ENCODE data around the gene STON1. TPM values are rescaled to one million over a fixed set of nuclear protein-coding genes. Genes with fewer than 3 reads are reported as not detected.
A peak's percentile ranks its signal among the peaks of the same experiment; 100 is the strongest.

STON1 gene
- total and polyA plus RNA-seq, 2 experiments from 2014 or later, result 3.0 to 5.6 TPM

DNA sequence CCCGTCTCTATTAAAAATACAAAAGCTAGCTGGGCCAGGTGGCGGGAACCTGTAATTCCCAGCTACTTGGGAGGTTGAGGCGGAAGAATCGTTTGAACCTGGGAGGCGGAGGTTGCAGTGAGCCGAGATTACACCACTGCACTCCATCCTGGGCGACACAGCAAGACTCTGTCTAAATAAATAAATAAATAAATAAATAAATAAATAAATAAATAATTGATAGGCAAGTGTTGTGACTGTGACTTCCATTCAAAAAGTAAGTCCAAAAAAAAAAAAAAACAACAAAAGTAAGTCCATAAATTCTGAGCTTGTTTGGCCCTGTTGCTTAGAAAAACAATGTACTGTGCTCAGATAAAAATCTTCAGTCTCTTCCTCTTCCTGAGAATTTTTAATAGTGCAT lies 2.2 kb downstream of the STON1 start:
- H3K9me3 ChIP-seq (ENCODE audit: low read depth), result no peaks in the 10 kb centered on the region
- 0 out of 2 replicates have a peak, but pooled peaks cover 4% of the 10 kb centered on the region for H3K79me2 ChIP-seq (ENCODE audit: insufficient read depth)
- 95 to 98% methylated on average over 7 of the region's 7 CpGs for WGBS, 2 experiments (ENCODE audit: low coverage in 1 of 2, low lambda C conversion rate in 2 of 2, missing lambda C conversion rate in 2 of 2)
- TF ChIP-seq EZH2 (IDR thresholded peaks at IDR 0.05; ENCODE audit: insufficient read depth, poor library complexity, severe bottlenecking) (no peak), EZH2phosphoT487 (IDR thresholded peaks at IDR 0.05; ENCODE audit: insufficient read depth, low read depth) (no peak)
- no peak overlapping the region for H2AFZ ChIP-seq
- H3K4me2 ChIP-seq (ENCODE audit: unreplicated experiment), result no peak overlapping the region
- no peak for DNase-seq
- no peak overlapping the region for H3K4me3 ChIP-seq
- no peaks in the 10 kb centered on the region for H3K36me3 ChIP-seq (ENCODE audit: low read depth)
- H3K27ac ChIP-seq, result no peak overlapping the region; the same call in 1 of the 2 replicates
- in situ Hi-C loops (cut with MboI), result no loop called here
- no peaks in the 10 kb centered on the region for H3K9me2 ChIP-seq (ENCODE audit: insufficient read depth)
- no peak overlapping the region for H3K9ac ChIP-seq
- no peaks in the 10 kb centered on the region for H3K27me3 ChIP-seq (replicated peaks; ENCODE audit: insufficient read depth)
- H3F3A ChIP-seq (ENCODE audit: insufficient read depth), result peaks cover 28% of the 10 kb centered on the region
- H4K20me1 ChIP-seq (ENCODE audit: insufficient read depth), result no peaks in the 10 kb centered on the region
- H3K4me1 ChIP-seq (ENCODE audit: insufficient read depth), result peaks cover 6% of the 10 kb centered on the region; the same call in 1 of the 2 replicates

GRCh38 chr2:48532824-48533223 lies 2.9 kb downstream of the STON1 start:
- DNase-seq, result peak; percentile 23
- Histone ChIP-seq H3K4me2 (ENCODE audit: unreplicated experiment) (no peak overlapping the region), H2AFZ (no peak overlapping the region), H3K36me3 (ENCODE audit: low read depth) (no peaks in the 10 kb centered on the region), H3K4me1 (ENCODE audit: insufficient read depth) (peaks cover 6% of the 10 kb centered on the region; the same call in 1 of the 2 replicates), H3K9ac (no peak overlapping the region), H3K27ac (no peak overlapping the region), H3K9me2 (ENCODE audit: insufficient read depth) (no peaks in the 10 kb centered on the region), H4K20me1 (ENCODE audit: insufficient read depth) (no peaks in the 10 kb centered on the region), H3F3A (ENCODE audit: insufficient read depth) (peaks cover 22% of the 10 kb centered on the region), H3K27me3 (replicated peaks; ENCODE audit: insufficient read depth) (no peaks in the 10 kb centered on the region), H3K79me2 (ENCODE audit: insufficient read depth) (0 out of 2 replicates have a peak, but pooled peaks cover 4% of the 10 kb centered on the region), H3K9me3 (ENCODE audit: low read depth) (no peaks in the 10 kb centered on the region), H3K4me3 (no peak overlapping the region)
- no peak for TF ChIP-seq EZH2phosphoT487 (IDR thresholded peaks at IDR 0.05; ENCODE audit: insufficient read depth, low read depth)
- TF ChIP-seq EZH2 (IDR thresholded peaks at IDR 0.05; ENCODE audit: insufficient read depth, poor library complexity, severe bottlenecking), result no peak
- whole genome bisulfite sequencing, 2 experiments (ENCODE audit: low coverage in 1 of 2, low lambda C conversion rate in 2 of 2, missing lambda C conversion rate in 2 of 2), result 94 to 95% methylated on average over 5 of the region's 5 CpGs
- in situ Hi-C loops (cut with MboI), result no loop called here

- Histone ChIP-seq H3K4me2 (ENCODE audit: unreplicated experiment) (no peak overlapping the region), H3K9me2 (ENCODE audit: insufficient read depth) (no peaks in the 10 kb centered on the region), H3K9me3 (ENCODE audit: low read depth) (no peaks in the 10 kb centered on the region), H3F3A (ENCODE audit: insufficient read depth) (peaks cover 10% of the 10 kb centered on the region), H3K9ac (no peak overlapping the region), H3K27ac (no peak overlapping the region), H3K4me3 (no peak overlapping the region), H4K20me1 (ENCODE audit: insufficient read depth) (no peaks in the 10 kb centered on the region), H3K27me3 (replicated peaks; ENCODE audit: insufficient read depth) (no peaks in the 10 kb centered on the region), H3K4me1 (ENCODE audit: insufficient read depth) (peaks cover 6% of the 10 kb centered on the region; the same call in 1 of the 2 replicates), H3K36me3 (ENCODE audit: low read depth) (no peaks in the 10 kb centered on the region), H2AFZ (no peak overlapping the region), H3K79me2 (ENCODE audit: insufficient read depth) (0 out of 2 replicates have a peak, but pooled peaks cover 4% of the 10 kb centered on the region)
- DNase-seq, result no peak
- WGBS, 2 experiments (ENCODE audit: low coverage in 1 of 2, low lambda C conversion rate in 2 of 2, missing lambda C conversion rate in 2 of 2), result 88 to 91% methylated on average over 5 of the region's 5 CpGs
- no peak for TF ChIP-seq EZH2 (IDR thresholded peaks at IDR 0.05; ENCODE audit: insufficient read depth, poor library complexity, severe bottlenecking)
- no peak for TF ChIP-seq EZH2phosphoT487 (IDR thresholded peaks at IDR 0.05; ENCODE audit: insufficient read depth, low read depth)
- in situ Hi-C loops (cut with MboI), result no loop called here
Observed at GRCh38 chr2:48534781-48535180, 4.8 kb downstream of the STON1 start.

GRCh38 chr2:48540237-48540935 lies 10.4 kb downstream of the STON1 start:
- no peaks in the 10 kb centered on the region for H3F3A ChIP-seq (ENCODE audit: insufficient read depth)
- TF ChIP-seq EZH2 (IDR thresholded peaks at IDR 0.05; ENCODE audit: insufficient read depth, poor library complexity, severe bottlenecking), result no peak
- no peak for TF ChIP-seq EZH2phosphoT487 (IDR thresholded peaks at IDR 0.05; ENCODE audit: insufficient read depth, low read depth)
- no peaks in the 10 kb centered on the region for H3K9me2 ChIP-seq (ENCODE audit: insufficient read depth)
- H3K27me3 ChIP-seq (replicated peaks; ENCODE audit: insufficient read depth), result no peaks in the 10 kb centered on the region
- no peaks in the 10 kb centered on the region for H3K79me2 ChIP-seq (ENCODE audit: insufficient read depth)
- no peaks in the 10 kb centered on the region for H4K20me1 ChIP-seq (ENCODE audit: insufficient read depth)
- in situ Hi-C loops (cut with MboI), result no loop called here
- no peaks in the 10 kb centered on the region for H3K4me1 ChIP-seq (ENCODE audit: insufficient read depth)
- no peak overlapping the region for H3K4me3 ChIP-seq
- H3K27ac ChIP-seq, result no peak overlapping the region
- no peaks in the 10 kb centered on the region for H3K36me3 ChIP-seq (ENCODE audit: low read depth)
- no peak overlapping the region for H3K4me2 ChIP-seq (ENCODE audit: unreplicated experiment)
- WGBS, 2 experiments (ENCODE audit: low coverage in 1 of 2, low lambda C conversion rate in 2 of 2, missing lambda C conversion rate in 2 of 2), result 94 to 98% methylated on average over 7 of the region's 7 CpGs
- H3K9ac ChIP-seq, result no peak overlapping the region
- DNase-seq, result no peak
- H3K9me3 ChIP-seq (ENCODE audit: low read depth), result no peaks in the 10 kb centered on the region
- H2AFZ ChIP-seq, result no peak overlapping the region

All from GM23248 (cell line).